SK-N-MC (cell line): ENCODE measurements around the gene PHACTR4.

ENCODE experiments used
- EZH2 ChIP-seq: fragments of 200-600 bp; sonication (generic); IDR thresholded peaks from one replicate; pipeline ENCODE4 v1.6.1; 2017; ENCODE audit warnings: antibody characterized with exemption
- FOXP2 ChIP-seq: optimal IDR thresholded peaks from 2 replicates; pipeline ENCODE3; 2011; ENCODE audit warnings: mild to moderate bottlenecking, moderate library complexity; ENCODE audit not compliant: insufficient read depth; ENCODE audit errors: extremely low read length, control extremely low read depth
- POLR2AphosphoS5 ChIP-seq: IDR thresholded peaks from 2 replicates; pipeline ENCODE4 v1.6.1; 2012; ENCODE audit warnings: mild to moderate bottlenecking, low read depth, low read length, borderline replicate concordance

GRCh38 chr1:28456078-28456477 is 86.5 kb downstream of the PHACTR4 start:
- no peak for TF ChIP-seq POLR2AphosphoS5
- TF ChIP-seq EZH2: no peak
- TF ChIP-seq FOXP2: no peak
